HG02763 (cell line): ENCODE data around the gene GFER.
"Not testable (repeated sequence)": the region's sequence is repeated elsewhere in the genome, so short reads cannot be mapped to it uniquely, and the experiment has no call there.

ENCODE experiments used
- ATAC-seq: cut with Tn5 transposase; IDR thresholded peaks from one replicate; pipeline ENCODE4 v1.9.1; 2021; ENCODE audit warnings: mild to moderate bottlenecking, moderate library complexity; ENCODE audit not compliant: unreplicated experiment

Gene GFER

GRCh38 chr16:2025878-2026460 lies 42.0 kb downstream of the GFER start:
- ATAC-seq = no peak

- ATAC-seq = no peak
Observed at GRCh38 chr16:2026461-2027023, 42.5 kb downstream of the GFER start, which contains the start of gene NHERF2. NHERF2 (plus strand) TSS chr16:2026902; CDS start chr16:2027006, 104 bp downstream.

- no peak for ATAC-seq
Observed at GRCh38 chr16:2027024-2028010, 43.3 kb downstream of the GFER start.

- ATAC-seq = no peak
Observed at GRCh38 chr16:2028146-2028545, 44.2 kb downstream of the GFER start.

- no peak for ATAC-seq
Observed at GRCh38 chr16:2028620-2029220, 44.7 kb downstream of the GFER start.

GRCh38 chr16:2029350-2029749 lies 45.4 kb downstream of the GFER start:
- ATAC-seq = no peak

GRCh38 chr16:2030036-2030435 lies 46.0 kb downstream of the GFER start:
- ATAC-seq = no peak

GRCh38 chr16:2031081-2031577 lies 47.1 kb downstream of the GFER start:
- no peak for ATAC-seq

GRCh38 chr16:2032285-2033056 lies 48.5 kb downstream of the GFER start:
- no peak for ATAC-seq

GRCh38 chr16:2033057-2033908 lies 49.3 kb downstream of the GFER start:
- ATAC-seq = no peak

GRCh38 chr16:2033909-2034695 lies 50.1 kb downstream of the GFER start:
- ATAC-seq = not testable (repeated sequence)

- ATAC-seq = no peak
Observed at GRCh38 chr16:2034696-2035430, 50.9 kb downstream of the GFER start.

GRCh38 chr16:2035431-2036199 lies 51.6 kb downstream of the GFER start:
- no peak for ATAC-seq

- no peak for ATAC-seq
Observed at GRCh38 chr16:2036200-2036966, 52.4 kb downstream of the GFER start.

GRCh38 chr16:2037115-2037514 lies 53.1 kb downstream of the GFER start:
- no peak for ATAC-seq
